HG03139 (cell line): ENCODE data around the gene SSX3.
"Not testable (repeated sequence)": the region's sequence is repeated elsewhere in the genome, so short reads cannot be mapped to it uniquely, and the experiment has no call there.

Experiments
- ATAC-seq: cut with Tn5 transposase; IDR thresholded peaks from one replicate; pipeline ENCODE4 v1.9.1; 2021; ENCODE audit not compliant: unreplicated experiment

The SSX3 gene

GRCh38 chrX:48356315-48357094, at the start of gene SSX3:
TSS of gene SSX3 (minus strand) at chrX:48356703. CDS start at chrX:48355249, 1,454 bp downstream.
- not testable (repeated sequence) for ATAC-seq

- ATAC-seq, result not testable (repeated sequence)
Observed at GRCh38 chrX:48397825-48398224, 41.3 kb upstream of the SSX3 start.

- not testable (repeated sequence) for ATAC-seq
Observed at GRCh38 chrX:48396931-48397330, 40.4 kb upstream of the SSX3 start.

- not testable (repeated sequence) for ATAC-seq
Observed at GRCh38 chrX:48383239-48383638, 26.7 kb upstream of the SSX3 start, which contains the start of gene SSX4. TSS of gene SSX4 (plus strand) at chrX:48383539. CDS start at chrX:48384054, 515 bp downstream.

GRCh38 chrX:48370408-48370807, 13.9 kb upstream of the SSX3 start:
- ATAC-seq, result not testable (repeated sequence)

GRCh38 chrX:48367717-48368408, 11.4 kb upstream of the SSX3 start:
- ATAC-seq, result not testable (repeated sequence)

GRCh38 chrX:48359281-48359680, 2.8 kb upstream of the SSX3 start:
- ATAC-seq, result not testable (repeated sequence)

GRCh38 chrX:48357681-48358080, 1.2 kb upstream of the SSX3 start:
- ATAC-seq, result no peak

- ATAC-seq, result not testable (repeated sequence)
Observed at GRCh38 chrX:48346059-48346458, 10.4 kb downstream of the SSX3 start.

- ATAC-seq, result not testable (repeated sequence)
Observed at GRCh38 chrX:48313996-48314395, 42.5 kb downstream of the SSX3 start.

- no peak for ATAC-seq
Observed at GRCh38 chrX:48306175-48306574, 50.3 kb downstream of the SSX3 start.
